Ecto neural progenitor cell (in vitro differentiated cells): ENCODE results near the gene RPRD1B.
A peak's percentile ranks its signal among the peaks of the same experiment; 100 is the strongest.

Experiments
- DNase-seq: peaks from one replicate; pipeline ENCODE4 v3.0.0-alpha.2; 2018; ENCODE audit warnings: low spot score

The RPRD1B gene

GRCh38 chr20:38033330-38034107, at the start of gene RPRD1B, which contains the start of gene TTI1:
RPRD1B (plus strand) TSS chr20:38033746; CDS start chr20:38033948, 202 bp downstream.
TTI1 (minus strand) TSS chr20:38033456; CDS start chr20:38013816, 19,640 bp downstream.
- DNase-seq: peak; percentile 94

GRCh38 chr20:37984018-37984785, 49.3 kb upstream of the RPRD1B start:
- DNase-seq: no peak

GRCh38 chr20:37986044-37986858, 47.3 kb upstream of the RPRD1B start:
- DNase-seq: no peak

GRCh38 chr20:37986873-37987601, 46.5 kb upstream of the RPRD1B start:
- DNase-seq: peak; percentile 59

- no peak for DNase-seq
Observed at GRCh38 chr20:37987602-37988290, 45.8 kb upstream of the RPRD1B start.

GRCh38 chr20:37988306-37988954, 45.1 kb upstream of the RPRD1B start:
- DNase-seq: no peak

- DNase-seq: no peak
Observed at GRCh38 chr20:37989601-37990295, 43.8 kb upstream of the RPRD1B start.

- no peak for DNase-seq
Observed at GRCh38 chr20:37990571-37991151, 42.9 kb upstream of the RPRD1B start.

GRCh38 chr20:37991157-37991866, 42.2 kb upstream of the RPRD1B start:
- DNase-seq: no peak

GRCh38 chr20:37991908-37992307, 41.6 kb upstream of the RPRD1B start:
- no peak for DNase-seq

GRCh38 chr20:37992802-37993409, 40.6 kb upstream of the RPRD1B start:
- no peak for DNase-seq

GRCh38 chr20:37994512-37994911, 39.0 kb upstream of the RPRD1B start:
- no peak for DNase-seq

GRCh38 chr20:37995856-37996605, 37.5 kb upstream of the RPRD1B start:
- DNase-seq: no peak

GRCh38 chr20:37997516-37997915, 36.0 kb upstream of the RPRD1B start:
- DNase-seq: no peak

GRCh38 chr20:37999526-38000263, 33.9 kb upstream of the RPRD1B start:
- DNase-seq: no peak

- no peak for DNase-seq
Observed at GRCh38 chr20:38000293-38000692, 33.3 kb upstream of the RPRD1B start.
